OCI-LY7 (cell line): ENCODE data around the gene DROSHA. TPM values are rescaled to one million over a fixed set of nuclear protein-coding genes. Genes with fewer than 3 reads are reported as not detected.

Source experiments
- BruUV-seq: library from RNA; stranded (reverse); fragments of 400-500 nt; replicated peaks from 2 replicates; lab custom pipeline; 2021; lab: Mats Ljungman, UMichigan
- CTCF ChIA-PET: fragments of 300-600 bp; sonication (Branson Sonifier 250); formaldehyde crosslinking; loops from one replicate; lab custom pipeline; 2022; ENCODE audit warnings: antibody characterized with exemption; ENCODE audit not compliant: unreplicated experiment; lab: Charles Lee
- POLR2A ChIA-PET: fragments of 300-600 bp; sonication (Branson Sonifier 250); formaldehyde crosslinking; loops from one replicate; lab custom pipeline; 2022; ENCODE audit warnings: antibody characterized with exemption; lab: Charles Lee
- DNase-seq: peaks from one replicate; pipeline ENCODE4 v3.0.0-alpha.2; 2015; ENCODE audit warnings: low spot score
- H2AFZ ChIP-seq: fragments of 200-600 bp; sonication (generic), shearing (Covaris generic); 2 replicates; pipeline ENCODE4 v1.6.1; 2014; ENCODE audit warnings: mild to moderate bottlenecking, antibody characterized with exemption, low read length, moderate library complexity
- H3K27ac ChIP-seq: fragments of 200-600 bp; sonication (generic); 2 replicates; pipeline ENCODE4 v1.5.1; 2014; ENCODE audit warnings: mixed run types, low read depth, mild to moderate bottlenecking, moderate library complexity, low read length, inconsistent platforms; ENCODE audit not compliant: poor library complexity, severe bottlenecking
- H3K36me3 ChIP-seq: fragments of 200-600 bp; sonication (generic); 2 replicates; pipeline ENCODE4 v1.6.1; 2014; ENCODE audit warnings: mild to moderate bottlenecking, antibody characterized with exemption, low read length, moderate library complexity, mixed read lengths; ENCODE audit not compliant: insufficient read depth
- H3K4me1 ChIP-seq: fragments of 200-600 bp; sonication (generic); 2 replicates; pipeline ENCODE4 v1.5.1; 2014; ENCODE audit warnings: mild to moderate bottlenecking, low read length; ENCODE audit not compliant: insufficient read depth, poor library complexity, severe bottlenecking
- H3K4me2 ChIP-seq: fragments of 200-600 bp; sonication (generic); 2 replicates; pipeline ENCODE4 v1.6.1; 2014; ENCODE audit warnings: mild to moderate bottlenecking, low read length
- H3K4me3 ChIP-seq: fragments of 200-600 bp; sonication (generic); 2 replicates; pipeline ENCODE4 v1.5.1; 2014; ENCODE audit warnings: mild to moderate bottlenecking, low read depth, low read length; ENCODE audit not compliant: poor library complexity, severe bottlenecking
- H3K79me2 ChIP-seq: fragments of 200-600 bp; sonication (generic); 2 replicates; pipeline ENCODE4 v1.6.1; 2016; ENCODE audit warnings: low read depth, mild to moderate bottlenecking, low read length, moderate library complexity, mixed read lengths; ENCODE audit not compliant: insufficient read depth
- H3K9me2 ChIP-seq: fragments of 200-600 bp; sonication (generic); 2 replicates; pipeline ENCODE4 v1.6.1; 2016; ENCODE audit warnings: mild to moderate bottlenecking, low read length, mixed read lengths; ENCODE audit not compliant: insufficient read depth
- H3K9me3 ChIP-seq: fragments of 200-600 bp; sonication (generic); 2 replicates; pipeline ENCODE4 v1.6.1; 2014; ENCODE audit warnings: mild to moderate bottlenecking, mixed run types, low read length, mixed read lengths
- H4K20me1 ChIP-seq: fragments of 200-600 bp; sonication (generic); 2 replicates; pipeline ENCODE4 v1.6.1; 2014; ENCODE audit warnings: mild to moderate bottlenecking, antibody characterized with exemption, low read length, moderate library complexity, mixed read lengths; ENCODE audit not compliant: insufficient read depth
- EZH2phosphoT487 ChIP-seq: fragments of 200-600 bp; sonication (generic); IDR thresholded peaks from 2 replicates; pipeline ENCODE4 v1.6.1; 2018; ENCODE audit warnings: low read depth, borderline replicate concordance, mild to moderate bottlenecking, mixed run types, antibody characterized with exemption, low read length, moderate library complexity, mixed read lengths
- intact Hi-C: fragments of 100-400 bp; cut with micrococcal nuclease; formaldehyde crosslinking; loops from one replicate; pipeline ENCODE4 v1.10.0; 2022; ENCODE audit not compliant: unreplicated experiment
- total RNA-seq, 2 experiments: library from RNA; depleted of rRNA in 1 of 2; stranded (reverse); fragments of >200 nt in 1 of 2; shearing (Covaris generic) in 1 of 2; gene quantifications; 2 replicates each; pipeline ENCODE4 v1.2.3, GENCODE V29; 2014 to 2022
- TF ChIP-seq, protein P1 (sequence below): fragments of 200-600 bp; sonication (generic); conservative IDR thresholded peaks from 2 replicates; pipeline ENCODE4 v1.5.1; 2014; ENCODE audit warnings: mild to moderate bottlenecking, antibody characterized with exemption, low read length, moderate library complexity, mixed read lengths

DROSHA gene
- total RNA-seq, 2 experiments from 2014 or later, result 56.3 to 92.8 TPM

GRCh38 chr5:31413030-31413812 lies 118.7 kb downstream of the DROSHA start:
- no peaks in the 10 kb centered on the region for H4K20me1 ChIP-seq
- POLR2A ChIA-PET, result interaction anchor here (2.0 kb wide), 1 partner anchor 8 kb away, joined by 4 read pairs; no protein-coding TSS in a partner anchor
- DNase-seq, result no peak
- no peak overlapping the region for H2AFZ ChIP-seq
- peaks cover 92% of the 10 kb centered on the region for H3K36me3 ChIP-seq
- H3K4me1 ChIP-seq, result no peaks in the 10 kb centered on the region
- no peak for TF ChIP-seq EZH2phosphoT487
- TF ChIP-seq, protein P1, sequence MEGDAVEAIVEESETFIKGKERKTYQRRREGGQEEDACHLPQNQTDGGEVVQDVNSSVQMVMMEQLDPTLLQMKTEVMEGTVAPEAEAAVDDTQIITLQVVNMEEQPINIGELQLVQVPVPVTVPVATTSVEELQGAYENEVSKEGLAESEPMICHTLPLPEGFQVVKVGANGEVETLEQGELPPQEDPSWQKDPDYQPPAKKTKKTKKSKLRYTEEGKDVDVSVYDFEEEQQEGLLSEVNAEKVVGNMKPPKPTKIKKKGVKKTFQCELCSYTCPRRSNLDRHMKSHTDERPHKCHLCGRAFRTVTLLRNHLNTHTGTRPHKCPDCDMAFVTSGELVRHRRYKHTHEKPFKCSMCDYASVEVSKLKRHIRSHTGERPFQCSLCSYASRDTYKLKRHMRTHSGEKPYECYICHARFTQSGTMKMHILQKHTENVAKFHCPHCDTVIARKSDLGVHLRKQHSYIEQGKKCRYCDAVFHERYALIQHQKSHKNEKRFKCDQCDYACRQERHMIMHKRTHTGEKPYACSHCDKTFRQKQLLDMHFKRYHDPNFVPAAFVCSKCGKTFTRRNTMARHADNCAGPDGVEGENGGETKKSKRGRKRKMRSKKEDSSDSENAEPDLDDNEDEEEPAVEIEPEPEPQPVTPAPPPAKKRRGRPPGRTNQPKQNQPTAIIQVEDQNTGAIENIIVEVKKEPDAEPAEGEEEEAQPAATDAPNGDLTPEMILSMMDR, result no peak
- no peak overlapping the region for H3K4me3 ChIP-seq
- BruUV-seq, result no TSS peak
- H3K27ac ChIP-seq, result no peak overlapping the region
- no peak overlapping the region for H3K4me2 ChIP-seq
- no peaks in the 10 kb centered on the region for H3K9me2 ChIP-seq
- intact Hi-C loops, result no loop called here
- no peaks in the 10 kb centered on the region; the same call in 1 of the 2 replicates for H3K79me2 ChIP-seq
- CTCF ChIA-PET, result no interaction called here
- no peaks in the 10 kb centered on the region for H3K9me3 ChIP-seq

- Histone ChIP-seq H3K4me2 (no peak overlapping the region), H3K9me2 (no peaks in the 10 kb centered on the region), H3K79me2 (no peaks in the 10 kb centered on the region; the same call in 1 of the 2 replicates), H3K27ac (no peak overlapping the region), H4K20me1 (0 out of 2 replicates have a peak, but pooled peaks cover under 1% of the 10 kb centered on the region), H3K4me3 (no peak overlapping the region), H2AFZ (no peak overlapping the region), H3K4me1 (no peaks in the 10 kb centered on the region), H3K9me3 (no peaks in the 10 kb centered on the region), H3K36me3 (peaks cover 92% of the 10 kb centered on the region)
- ChIA-PET POLR2A (interaction anchor here (2.0 kb wide), 1 partner anchor 9 kb away, joined by 4 read pairs; no protein-coding TSS in a partner anchor), CTCF (no interaction called here)
- BruUV-seq, result no TSS peak
- TF ChIP-seq EZH2phosphoT487, result no peak
- TF ChIP-seq, protein P1, result no peak
- DNase-seq, result no peak
- intact Hi-C loops, result no loop called here
Measured at GRCh38 chr5:31412324-31412723, 119.6 kb downstream of the DROSHA start.

- CTCF ChIA-PET, result no interaction called here
- DNase-seq, result no peak
- no peaks in the 10 kb centered on the region for H3K4me1 ChIP-seq
Measured at GRCh38 chr5:31410089-31410488, 121.8 kb downstream of the DROSHA start.

More at GRCh38 chr5:31410089-31410488, 121.8 kb downstream of the DROSHA start:
- no peaks in the 10 kb centered on the region for H3K9me3 ChIP-seq
- H2AFZ ChIP-seq, result no peak overlapping the region
- H4K20me1 ChIP-seq, result 0 out of 2 replicates have a peak, but pooled peaks cover 3% of the 10 kb centered on the region
- intact Hi-C loops, result no loop called here
- no peak overlapping the region for H3K4me3 ChIP-seq
- POLR2A ChIA-PET, result interaction anchor here (0.6 to 1.8 kb wide), 5 partner anchors 15 to 64 kb away, joined by 3 to 6 read pairs (median 3); no protein-coding TSS in a partner anchor
- H3K36me3 ChIP-seq, result peaks cover 93% of the 10 kb centered on the region
- no TSS peak for BruUV-seq
- no peaks in the 10 kb centered on the region; the same call in 1 of the 2 replicates for H3K79me2 ChIP-seq
- no peak overlapping the region for H3K4me2 ChIP-seq
- no peak for TF ChIP-seq EZH2phosphoT487
- TF ChIP-seq, protein P1, result no peak
- H3K9me2 ChIP-seq, result no peaks in the 10 kb centered on the region
- no peak overlapping the region for H3K27ac ChIP-seq
